ENCODE data around the gene CCDC8. TPM values are rescaled to one million over a fixed set of nuclear protein-coding genes. Genes with fewer than 3 reads are reported as not detected.
"Not testable (repeated sequence)": the region's sequence is repeated elsewhere in the genome, so short reads cannot be mapped to it uniquely, and the experiment has no call there.

CCDC8 gene
- total and polyA plus RNA-seq, 4 donors: 9.6 to 25.7 (median 14.9) TPM

DNA sequence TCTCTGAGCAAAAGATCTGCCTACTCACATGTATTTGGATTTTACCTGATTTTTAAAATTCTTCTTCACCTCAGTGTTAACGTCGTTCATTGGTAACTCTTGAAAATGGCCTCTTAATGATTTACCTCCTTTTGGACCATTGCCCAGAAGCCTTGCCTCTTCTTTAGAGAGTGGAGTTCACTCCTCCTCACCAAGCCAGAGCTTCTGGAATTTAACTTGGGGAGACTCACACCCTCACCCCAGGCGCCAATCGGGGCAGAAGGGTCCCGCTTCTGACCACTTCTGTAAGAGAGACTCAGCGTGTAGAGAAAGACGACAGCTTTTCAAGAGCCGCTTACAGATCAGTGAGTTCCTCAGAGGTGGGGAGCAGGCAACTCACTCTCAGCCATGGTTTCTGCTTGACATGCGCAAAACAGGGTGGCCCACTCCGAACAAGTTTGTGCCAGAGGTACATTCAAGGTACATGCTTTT lies 12.7 kb upstream of the CCDC8 start:
- Histone ChIP-seq H3K27me3 (ENCODE audit: control insufficient read depth in 1 of 2, insufficient read depth in 2 of 2, low read length in 1 of 2) (no peaks in the 10 kb centered on the region), H3K27ac (ENCODE audit: low read depth in 1 of 2, low read length in 2 of 2) (peak overlapping the region in 1 of 2 donors; percentile 24), H3K9me3 (ENCODE audit: control insufficient read depth, low read length) (no peaks in the 10 kb centered on the region), H3K36me3 (ENCODE audit: control insufficient read depth in 1 of 2, insufficient read depth in 2 of 2, low read length in 1 of 2) (no peaks in the 10 kb centered on the region), H3K4me3 (ENCODE audit: low read length in 2 of 2) (peak overlapping the region in 1 of 2 donors; percentile 56), H3K4me1 (ENCODE audit: control insufficient read depth in 1 of 2, insufficient read depth in 2 of 2, low read length in 2 of 2) (no peaks in the 10 kb centered on the region)
- DNase-seq: no peak
- WGBS, 2 donors: 6 to 11% methylated on average over 10 of the region's 10 CpGs
- intact Hi-C loops (cut with DNase I): no loop called here
- no peak for ATAC-seq (ENCODE audit: low FRiP score)

DNA sequence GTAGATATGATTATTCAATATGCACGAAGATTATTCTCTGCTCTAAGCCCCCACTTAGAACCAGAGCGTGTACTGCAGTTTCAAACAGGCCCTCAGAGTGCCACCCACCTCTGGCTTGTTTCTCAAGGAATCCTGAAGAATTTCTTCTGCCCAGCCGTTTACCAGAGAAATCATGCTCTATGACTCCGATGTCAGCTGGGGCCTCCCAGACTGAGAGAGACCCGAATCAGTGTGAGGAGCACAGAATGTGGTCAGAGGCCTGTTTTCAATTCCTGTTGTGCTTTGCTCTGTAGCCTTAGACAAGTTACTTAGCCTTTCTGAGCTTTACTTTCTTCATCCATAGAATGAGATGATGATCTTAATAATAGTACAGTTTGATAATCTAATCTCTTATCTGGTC lies 9.8 kb upstream of the CCDC8 start:
- Histone ChIP-seq H3K27me3 (ENCODE audit: control insufficient read depth in 1 of 2, insufficient read depth in 2 of 2, low read length in 1 of 2) (no peaks in the 10 kb centered on the region), H3K9me3 (ENCODE audit: control insufficient read depth, low read length) (no peaks in the 10 kb centered on the region), H3K27ac (ENCODE audit: low read depth in 1 of 2, low read length in 2 of 2) (no peak overlapping the region), H3K4me3 (ENCODE audit: low read length in 2 of 2) (no peak overlapping the region), H3K36me3 (ENCODE audit: control insufficient read depth in 1 of 2, insufficient read depth in 2 of 2, low read length in 1 of 2) (no peaks in the 10 kb centered on the region), H3K4me1 (ENCODE audit: control insufficient read depth in 1 of 2, insufficient read depth in 2 of 2, low read length in 2 of 2) (no peaks in the 10 kb centered on the region)
- intact Hi-C loops (cut with DNase I): no loop called here
- DNase-seq: peak in 1 of 2 donors; percentile 26
- ATAC-seq (ENCODE audit: low FRiP score): no peak
- WGBS, 2 donors: 54 to 63% methylated on average over 5 of the region's 5 CpGs

DNA sequence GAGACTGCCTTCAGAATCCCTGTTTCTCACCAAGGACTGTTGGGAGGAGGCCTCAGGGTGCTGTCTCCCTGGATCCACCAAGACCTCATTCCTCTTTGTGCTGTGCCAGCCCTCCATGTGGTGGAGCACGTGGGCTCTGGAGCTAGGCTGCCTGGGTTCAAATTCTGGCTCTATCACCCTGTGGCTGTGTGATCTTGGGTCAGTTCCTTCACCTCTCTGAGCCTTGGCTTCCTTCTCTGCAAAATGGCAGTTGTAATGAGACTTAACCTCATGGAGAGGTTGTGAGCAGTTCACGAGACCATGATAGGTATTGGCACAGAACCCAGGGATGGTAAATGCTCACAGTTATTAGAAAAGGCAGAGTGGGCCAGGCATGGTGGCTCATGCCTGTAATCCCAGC lies 9.0 kb upstream of the CCDC8 start:
- Histone ChIP-seq H3K9me3 (ENCODE audit: control insufficient read depth, low read length) (no peaks in the 10 kb centered on the region), H3K36me3 (ENCODE audit: control insufficient read depth in 1 of 2, insufficient read depth in 2 of 2, low read length in 1 of 2) (no peaks in the 10 kb centered on the region)
- intact Hi-C loops (cut with DNase I): no loop called here

DNA sequence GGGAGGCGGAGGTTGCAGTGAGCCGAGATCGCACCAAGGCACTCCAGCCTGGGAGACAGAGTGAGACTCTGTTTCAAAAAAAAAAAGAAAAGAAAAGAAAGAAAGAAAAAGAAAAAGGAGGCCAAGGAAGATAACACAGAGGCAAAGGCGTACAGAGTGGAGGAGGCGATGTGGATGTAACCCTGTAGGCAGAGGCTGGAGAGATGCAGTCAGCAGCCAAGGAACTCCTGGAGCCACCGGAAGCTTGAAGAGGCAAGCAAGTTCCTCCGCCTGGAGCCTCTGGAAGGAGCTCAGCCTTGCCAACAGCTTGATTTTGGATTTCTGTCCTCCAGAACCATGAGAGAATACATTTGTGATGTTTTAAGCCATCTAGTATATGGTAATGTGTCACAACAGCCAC lies 6.7 kb upstream of the CCDC8 start:
- H3K36me3 ChIP-seq (ENCODE audit: control insufficient read depth in 1 of 2, insufficient read depth in 2 of 2, low read length in 1 of 2): no peaks in the 10 kb centered on the region
- H3K27me3 ChIP-seq (ENCODE audit: control insufficient read depth in 1 of 2, insufficient read depth in 2 of 2, low read length in 1 of 2): no peaks in the 10 kb centered on the region
- DNase-seq (peak in 1 of 2 donors; percentile 34), ATAC-seq (ENCODE audit: low FRiP score) (no peak)
- WGBS, 2 donors: 62 to 63% methylated on average over 7 of the region's 7 CpGs
- H3K4me3 ChIP-seq (ENCODE audit: low read length in 2 of 2): no peak overlapping the region
- intact Hi-C loops (cut with DNase I): no loop called here
- H3K27ac ChIP-seq (ENCODE audit: low read depth in 1 of 2, low read length in 2 of 2): peak overlapping the region in 1 of 2 donors; percentile 76
- no peaks in the 10 kb centered on the region for H3K9me3 ChIP-seq (ENCODE audit: control insufficient read depth, low read length)
- no peaks in the 10 kb centered on the region for H3K4me1 ChIP-seq (ENCODE audit: control insufficient read depth in 1 of 2, insufficient read depth in 2 of 2, low read length in 2 of 2)

More for the DNA sequence above, 9.0 kb upstream of the CCDC8 start:
- DNase-seq (peak in 1 of 2 donors; percentile 12), ATAC-seq (ENCODE audit: low FRiP score) (no peak)
- Histone ChIP-seq H3K4me3 (ENCODE audit: low read length in 2 of 2) (no peak overlapping the region), H3K27me3 (ENCODE audit: control insufficient read depth in 1 of 2, insufficient read depth in 2 of 2, low read length in 1 of 2) (no peaks in the 10 kb centered on the region), H3K27ac (ENCODE audit: low read depth in 1 of 2, low read length in 2 of 2) (no peak overlapping the region), H3K4me1 (ENCODE audit: control insufficient read depth in 1 of 2, insufficient read depth in 2 of 2, low read length in 2 of 2) (no peaks in the 10 kb centered on the region)
- 81% methylated on average over 2 of the region's 2 CpGs for WGBS, 2 donors

DNA sequence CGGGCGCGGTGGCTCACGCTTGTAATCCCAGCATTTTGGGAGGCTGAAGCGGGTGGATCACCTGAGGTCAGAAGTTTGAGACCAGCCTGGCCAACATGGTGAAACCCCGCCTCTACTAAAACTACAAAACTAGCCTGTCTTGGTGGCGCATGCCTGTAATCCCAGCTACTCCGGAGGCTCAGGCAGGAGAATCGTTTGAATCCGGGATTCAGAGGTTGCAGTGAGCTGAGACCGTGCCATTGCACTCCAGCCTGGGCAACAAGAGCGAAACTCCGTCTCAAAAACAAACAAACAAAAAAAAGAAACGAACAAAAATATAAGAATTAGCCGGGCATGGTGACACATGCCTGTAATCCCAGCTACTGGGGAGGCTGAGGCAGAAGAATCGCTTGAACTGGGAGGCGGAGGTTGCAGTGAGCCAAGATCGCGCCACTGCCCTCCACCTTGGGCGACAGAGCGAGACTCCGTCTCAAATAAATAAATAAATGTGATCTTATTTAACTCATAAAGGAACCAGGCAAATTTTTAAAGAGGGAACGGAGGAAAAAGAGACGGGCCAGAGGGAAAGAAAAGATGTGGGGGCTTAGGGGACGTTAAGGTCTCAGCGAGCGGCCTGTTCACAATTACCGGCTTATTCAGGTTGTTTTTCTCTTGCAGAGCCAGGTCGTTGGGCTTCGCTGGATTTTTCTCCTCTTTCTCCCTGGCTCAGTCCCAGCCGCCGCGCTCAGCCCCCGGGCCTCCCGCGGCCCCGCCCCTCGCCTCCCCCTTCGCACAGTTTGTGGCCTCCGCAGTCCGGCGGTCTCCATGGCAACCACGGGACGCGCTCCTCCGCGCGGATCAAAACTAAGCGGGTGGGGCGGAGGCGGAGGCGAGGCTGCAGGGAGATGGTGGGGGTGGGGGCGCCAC lies 2.7 kb upstream of the CCDC8 start:
- H3K4me3 ChIP-seq (ENCODE audit: low read length in 2 of 2): peak overlapping the region in 1 of 2 donors; percentile 25
- H3K4me1 ChIP-seq (ENCODE audit: control insufficient read depth in 1 of 2, insufficient read depth in 2 of 2, low read length in 2 of 2); H3K36me3 ChIP-seq (ENCODE audit: control insufficient read depth in 1 of 2, insufficient read depth in 2 of 2, low read length in 1 of 2); H3K27me3 ChIP-seq (ENCODE audit: control insufficient read depth in 1 of 2, insufficient read depth in 2 of 2, low read length in 1 of 2); H3K9me3 ChIP-seq (ENCODE audit: control insufficient read depth, low read length); H3K27ac ChIP-seq (ENCODE audit: low read depth in 1 of 2, low read length in 2 of 2); intact Hi-C loops (cut with DNase I): not testable (repeated sequence)
- WGBS, 2 donors: 19 to 22% methylated on average over 52 to 53 of the region's 53 CpGs
- peak; percentile 82 for ATAC-seq (ENCODE audit: low FRiP score)
- DNase-seq: peak; percentile 95 to 97

DNA sequence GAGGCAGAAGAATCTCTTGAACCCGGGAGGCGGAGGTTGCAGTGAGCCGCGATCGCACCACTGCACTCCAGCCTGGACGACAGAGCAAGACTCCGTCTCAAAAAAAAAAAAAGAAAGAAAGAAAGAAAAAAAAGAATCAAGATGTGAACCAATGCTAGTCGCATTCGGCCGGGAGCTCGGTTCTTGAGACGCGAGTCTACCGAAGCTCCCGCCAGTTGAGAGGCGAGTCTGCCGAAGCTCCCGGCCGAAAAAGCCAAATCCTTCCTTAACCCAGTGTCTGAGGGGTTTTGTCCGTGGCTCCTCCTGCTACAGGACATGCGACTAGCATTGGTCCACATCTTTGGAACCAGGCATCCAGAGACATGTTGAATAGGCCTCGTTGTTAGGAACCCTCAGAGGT lies 1.5 kb upstream of the CCDC8 start:
- H3K9me3 ChIP-seq (ENCODE audit: control insufficient read depth, low read length); H3K36me3 ChIP-seq (ENCODE audit: control insufficient read depth in 1 of 2, insufficient read depth in 2 of 2, low read length in 1 of 2); intact Hi-C loops (cut with DNase I); H3K27me3 ChIP-seq (ENCODE audit: control insufficient read depth in 1 of 2, insufficient read depth in 2 of 2, low read length in 1 of 2); DNase-seq; ATAC-seq (ENCODE audit: low FRiP score); H3K4me3 ChIP-seq (ENCODE audit: low read length in 2 of 2); H3K27ac ChIP-seq (ENCODE audit: low read depth in 1 of 2, low read length in 2 of 2); H3K4me1 ChIP-seq (ENCODE audit: control insufficient read depth in 1 of 2, insufficient read depth in 2 of 2, low read length in 2 of 2): not testable (repeated sequence)
- WGBS, 2 donors: 95 to 96% methylated on average over 22 of the region's 22 CpGs

DNA sequence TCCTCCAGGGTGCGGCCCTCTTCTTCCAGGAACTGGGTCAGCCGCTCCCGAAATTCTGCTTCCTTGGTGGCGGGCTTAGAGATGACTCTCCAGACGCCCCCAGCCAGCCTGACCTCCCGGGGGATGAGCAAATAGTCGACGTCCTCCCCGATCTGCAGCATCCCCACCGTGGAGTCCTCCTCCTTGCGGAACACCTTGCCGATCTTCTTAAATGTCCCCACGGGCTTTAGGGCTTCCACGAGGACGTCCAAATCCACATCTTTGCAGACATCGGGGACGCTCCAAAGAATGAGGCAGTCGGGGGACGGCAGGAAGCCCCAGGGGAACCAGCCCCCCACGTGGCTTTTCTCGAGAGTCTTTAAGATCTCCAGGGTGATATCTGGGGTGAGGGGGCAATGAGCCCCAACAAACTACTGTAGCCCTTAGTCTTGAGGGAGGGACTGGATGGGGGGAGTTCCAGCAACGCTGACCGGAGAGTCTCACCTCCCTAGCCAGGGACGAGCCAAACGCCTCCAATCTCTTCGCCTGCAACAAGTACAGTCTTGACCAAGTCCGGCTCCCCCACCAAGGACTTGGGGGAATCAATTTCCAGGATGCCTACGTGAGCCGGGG lies 608 bp downstream of the CCDC8 start:
- WGBS, 2 donors: 0 to 2% methylated on average over 29 of the region's 29 CpGs
- no peaks in the 10 kb centered on the region for H3K36me3 ChIP-seq (ENCODE audit: control insufficient read depth in 1 of 2, insufficient read depth in 2 of 2, low read length in 1 of 2)
- intact Hi-C loops (cut with DNase I): no loop called here
- H3K9me3 ChIP-seq (ENCODE audit: control insufficient read depth, low read length): no peaks in the 10 kb centered on the region
- H3K4me1 ChIP-seq (ENCODE audit: control insufficient read depth in 1 of 2, insufficient read depth in 2 of 2, low read length in 2 of 2): no peaks in the 10 kb centered on the region
- peak overlapping the region; percentile 43 for H3K4me3 ChIP-seq (ENCODE audit: low read length in 2 of 2)
- ATAC-seq (ENCODE audit: low FRiP score): no peak
- H3K27me3 ChIP-seq (ENCODE audit: control insufficient read depth in 1 of 2, insufficient read depth in 2 of 2, low read length in 1 of 2): no peaks in the 10 kb centered on the region
- no peak for DNase-seq
- peak overlapping the region; percentile 26 to 32 for H3K27ac ChIP-seq (ENCODE audit: low read depth in 1 of 2, low read length in 2 of 2)

DNA sequence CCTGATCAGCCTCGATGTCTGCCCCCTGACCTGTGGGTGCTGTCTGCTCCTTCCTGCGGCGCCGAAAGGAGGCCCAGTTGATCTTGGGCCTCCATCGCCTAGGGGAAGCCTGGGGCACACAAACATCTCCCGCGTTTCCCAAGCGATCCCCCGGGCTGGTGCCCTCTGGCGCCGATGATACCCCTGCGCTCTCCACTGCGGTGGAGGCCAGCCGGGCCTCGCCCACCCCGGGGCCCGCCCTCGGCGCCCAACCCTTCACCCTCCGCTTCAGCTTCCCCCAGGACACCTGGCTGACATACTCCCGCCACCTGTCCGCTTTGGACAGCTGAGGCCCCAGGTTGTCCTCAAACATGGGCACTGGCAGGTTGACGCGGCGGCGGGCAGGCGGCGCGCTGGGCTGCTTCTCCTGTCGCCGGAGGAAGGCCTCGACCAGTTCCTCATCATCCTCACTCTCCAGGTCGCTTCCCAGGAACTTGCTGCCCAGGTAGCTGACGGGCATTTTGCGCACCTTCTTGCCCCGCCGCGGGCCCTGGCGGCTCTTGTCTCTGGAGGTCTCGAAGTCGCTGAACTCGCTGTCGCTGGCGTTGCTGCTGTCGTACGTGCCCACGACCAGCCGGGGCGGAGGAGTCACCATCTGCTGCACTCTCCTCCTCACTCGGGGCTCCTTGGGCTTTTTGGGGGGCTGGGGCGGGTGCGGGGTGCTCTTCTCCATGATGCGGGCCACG lies 1.3 kb downstream of the CCDC8 start:
- no peaks in the 10 kb centered on the region for H3K9me3 ChIP-seq (ENCODE audit: control insufficient read depth, low read length)
- H3K4me3 ChIP-seq (ENCODE audit: low read length in 2 of 2): peak overlapping the region; percentile 43
- 4 to 6% methylated on average over 52 to 54 of the region's 54 CpGs for WGBS, 2 donors
- DNase-seq (no peak), ATAC-seq (ENCODE audit: low FRiP score) (no peak)
- no peaks in the 10 kb centered on the region for H3K36me3 ChIP-seq (ENCODE audit: control insufficient read depth in 1 of 2, insufficient read depth in 2 of 2, low read length in 1 of 2)
- no peaks in the 10 kb centered on the region for H3K4me1 ChIP-seq (ENCODE audit: control insufficient read depth in 1 of 2, insufficient read depth in 2 of 2, low read length in 2 of 2)
- H3K27me3 ChIP-seq (ENCODE audit: control insufficient read depth in 1 of 2, insufficient read depth in 2 of 2, low read length in 1 of 2): no peaks in the 10 kb centered on the region
- peak overlapping the region in 1 of 2 donors; percentile 26 for H3K27ac ChIP-seq (ENCODE audit: low read depth in 1 of 2, low read length in 2 of 2)
- intact Hi-C loops (cut with DNase I): no loop called here
